ENCODE data around the gene BCAR1.
A peak's percentile ranks its signal among the peaks of the same experiment; 100 is the strongest.
"Not testable (repeated sequence)": the region's sequence is repeated elsewhere in the genome, so short reads cannot be mapped to it uniquely, and the experiment has no call there.

Gene BCAR1

GRCh38 chr16:75269358-75269757 lies 17.9 kb upstream of the BCAR1 start:
- DNase-seq: not testable (repeated sequence)

DNA sequence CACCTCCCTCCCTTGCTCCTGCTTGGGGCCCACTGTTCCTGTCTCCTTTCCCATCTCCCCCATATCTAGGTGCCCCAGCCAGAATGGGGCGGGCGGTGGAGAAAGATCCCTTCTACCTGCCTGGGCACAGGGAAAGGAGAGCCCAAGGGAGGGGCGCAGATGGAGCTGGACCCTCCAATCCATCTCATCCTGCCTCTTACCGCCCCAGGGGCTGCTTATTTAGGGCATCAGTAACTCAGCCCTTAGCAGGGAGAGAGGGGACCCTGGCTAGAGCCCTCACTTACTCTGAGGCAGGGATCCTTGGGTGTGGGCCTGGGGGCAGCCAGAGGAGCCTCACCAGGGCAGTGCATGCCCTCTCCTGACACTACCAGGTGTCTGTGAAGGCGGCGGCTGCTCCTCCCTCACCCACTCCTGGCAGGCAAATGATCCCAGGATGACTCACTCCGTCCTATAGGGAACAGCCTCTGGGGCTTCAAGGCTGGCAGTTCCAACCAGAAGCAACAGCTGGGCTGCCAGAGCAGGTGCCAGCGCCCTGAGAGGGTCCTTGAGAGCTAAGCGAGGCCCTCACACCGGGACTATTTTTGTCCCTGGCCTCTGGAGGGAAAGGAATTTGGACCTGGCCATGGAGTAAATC lies 16.3 kb upstream of the BCAR1 start:
- no peak for DNase-seq

DNA sequence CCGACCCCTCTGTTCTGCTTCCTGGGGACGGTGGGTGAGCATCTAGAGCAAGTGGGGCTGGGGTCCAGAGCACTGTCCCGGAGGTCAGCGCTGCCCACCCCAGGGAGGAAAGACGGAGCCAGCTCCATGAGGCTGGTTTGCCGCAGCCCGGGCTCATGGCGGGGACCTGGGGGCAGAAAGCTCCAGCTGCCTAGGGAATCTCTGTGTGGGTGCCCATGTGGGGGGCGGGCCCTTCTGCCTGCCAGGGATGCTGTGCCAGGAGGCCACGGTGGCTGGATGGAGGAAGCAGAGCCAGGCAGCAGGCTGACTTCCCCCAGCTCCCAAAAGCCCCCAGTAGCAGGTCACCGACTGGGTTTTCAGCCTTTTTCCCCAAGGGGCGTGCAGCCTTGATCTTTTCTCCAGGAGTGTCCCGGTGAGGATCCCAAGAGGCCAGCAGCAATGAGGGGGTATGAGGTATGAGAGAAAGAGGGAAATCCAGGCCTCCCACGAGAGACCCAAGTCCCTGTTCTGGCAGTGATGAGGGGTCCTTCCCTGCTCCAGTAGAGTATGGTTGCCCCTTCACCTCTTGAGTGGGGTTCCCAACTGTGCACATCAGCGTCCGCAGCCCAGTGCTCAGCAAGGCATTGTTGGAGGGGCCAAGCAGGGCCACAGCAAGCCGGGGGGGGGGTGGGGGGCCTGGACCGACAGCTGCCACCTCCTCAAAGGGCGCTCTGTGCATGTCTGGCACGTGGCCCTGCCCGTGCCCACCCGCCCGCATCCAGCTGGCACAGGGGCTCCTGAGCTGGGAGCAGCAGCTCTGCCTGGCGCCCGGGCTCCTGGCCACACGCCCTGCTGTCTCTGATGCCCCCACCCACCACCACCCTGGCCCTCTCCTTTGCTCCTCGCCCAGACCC lies 15.6 kb upstream of the BCAR1 start:
- no peak for DNase-seq

DNA sequence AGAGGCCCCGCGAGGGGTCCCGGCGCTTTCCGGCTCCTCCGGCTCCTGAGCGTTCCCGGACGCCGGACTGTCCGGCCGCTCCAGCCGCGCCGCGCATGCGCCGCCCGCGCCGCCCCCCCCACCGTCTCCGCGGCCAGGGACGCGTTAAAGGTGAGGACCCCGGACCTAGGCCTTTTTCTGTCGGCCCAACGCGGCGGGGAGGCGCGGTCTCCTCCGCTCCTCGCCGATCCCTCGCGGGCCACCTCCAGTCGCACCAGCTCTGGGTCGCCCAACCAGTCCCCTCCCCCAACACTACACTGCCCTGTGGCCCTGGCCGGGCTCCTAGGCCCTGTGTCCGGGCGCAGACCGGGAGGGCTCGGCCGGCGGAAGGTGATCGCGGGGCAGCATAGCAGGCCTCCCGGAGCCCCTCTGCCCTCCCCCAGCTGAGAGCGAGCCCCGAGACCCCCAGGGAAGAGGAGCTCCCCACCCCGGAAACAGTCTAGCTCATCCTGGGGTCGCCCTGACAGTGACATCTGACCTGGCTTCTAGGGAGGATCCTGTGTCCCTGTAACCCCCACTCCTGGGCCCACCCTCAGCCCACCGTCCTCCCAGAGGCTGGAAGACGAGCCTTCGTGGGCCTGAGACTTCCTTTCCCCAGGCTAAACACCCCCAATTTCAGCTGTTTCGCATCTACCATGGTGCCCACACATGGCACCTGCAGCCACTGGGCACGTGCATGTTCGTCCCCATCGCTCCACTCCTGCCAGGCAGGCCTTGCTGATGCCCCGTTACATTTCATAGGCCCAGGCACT lies 14.7 kb upstream of the BCAR1 start:
- peak; percentile 54 for DNase-seq

DNA sequence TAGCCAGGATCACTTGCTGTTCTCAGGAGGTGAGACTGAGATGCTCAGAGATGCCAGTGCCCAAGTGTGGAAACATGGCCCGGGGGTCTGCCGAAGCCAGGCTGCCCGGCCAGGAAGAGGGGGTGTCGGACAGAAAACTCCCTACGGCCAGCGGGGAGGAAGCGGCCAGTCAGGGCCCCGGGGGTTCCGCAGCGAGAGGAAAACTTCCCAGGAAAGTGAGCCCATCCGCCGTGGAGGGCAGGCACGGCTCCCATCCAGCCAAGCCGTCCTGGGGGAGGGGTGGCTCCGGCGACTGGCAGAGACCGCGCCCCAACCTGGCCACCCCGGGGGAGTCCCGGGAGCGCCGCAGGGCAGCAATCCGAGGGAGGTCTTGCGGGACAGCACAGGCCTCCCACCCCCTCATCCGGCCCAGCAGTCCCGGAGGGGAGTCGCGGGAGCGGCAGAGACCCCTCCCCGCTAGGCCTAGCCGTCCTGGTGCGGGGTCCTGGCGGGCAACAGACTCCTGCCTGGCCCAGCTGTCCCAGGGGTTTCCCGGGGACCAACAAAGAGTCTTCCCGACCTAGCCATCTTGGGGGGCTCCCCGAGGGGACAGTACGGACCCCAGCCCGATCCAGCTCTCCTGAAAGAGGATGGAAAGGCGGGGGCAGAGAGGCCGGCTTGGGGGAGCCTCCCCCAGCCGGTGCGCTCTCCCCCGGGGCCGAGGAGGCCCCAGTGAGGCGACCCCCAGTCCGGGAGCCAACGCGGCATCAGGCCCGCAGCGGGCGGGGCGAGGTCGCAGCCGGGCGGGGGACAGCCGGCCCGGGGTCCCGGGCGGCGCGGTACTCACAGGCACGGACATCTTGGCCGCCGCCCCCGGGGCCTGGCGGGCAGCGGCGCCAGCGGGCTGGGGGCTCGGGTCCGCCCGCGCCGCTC lies 13.8 kb upstream of the BCAR1 start:
- no peak for DNase-seq

- no peak for DNase-seq
Observed at GRCh38 chr16:75264457-75264998, 13.1 kb upstream of the BCAR1 start.

- no peak for DNase-seq
Observed at GRCh38 chr16:75263963-75264445, 12.6 kb upstream of the BCAR1 start.

DNA sequence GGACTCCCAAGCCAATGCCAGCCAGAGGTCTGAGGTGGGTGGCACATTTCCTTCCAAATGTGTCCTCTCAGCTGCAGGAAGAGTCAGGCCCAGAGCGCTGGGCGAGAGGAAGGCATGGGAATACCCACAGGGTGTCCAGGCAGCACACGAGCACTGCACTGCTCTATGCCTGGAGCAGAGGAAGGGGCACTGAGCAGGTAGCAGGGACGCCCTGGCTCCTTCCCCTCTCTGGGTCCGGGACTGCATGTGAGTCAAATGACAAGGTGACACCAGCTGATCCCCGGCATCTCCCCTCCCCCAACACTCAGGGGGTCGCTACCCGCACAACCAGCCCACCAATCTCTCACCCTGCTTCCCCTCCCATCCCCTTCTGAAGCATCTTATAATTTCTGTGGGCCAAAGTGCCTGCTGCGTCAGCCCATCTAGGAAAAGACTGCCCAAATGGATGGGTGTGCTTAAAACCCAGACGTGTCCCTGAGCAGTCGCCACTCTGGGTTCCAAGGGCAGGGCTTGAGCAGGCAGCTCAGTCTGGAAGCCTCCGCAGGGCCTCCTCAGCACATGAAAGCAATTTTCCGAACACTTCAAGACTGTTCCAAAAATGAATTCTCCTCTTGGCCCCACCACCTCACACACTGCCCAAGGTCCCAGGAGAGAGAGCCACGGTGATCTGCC lies 12.0 kb upstream of the BCAR1 start:
- DNase-seq: no peak

DNA sequence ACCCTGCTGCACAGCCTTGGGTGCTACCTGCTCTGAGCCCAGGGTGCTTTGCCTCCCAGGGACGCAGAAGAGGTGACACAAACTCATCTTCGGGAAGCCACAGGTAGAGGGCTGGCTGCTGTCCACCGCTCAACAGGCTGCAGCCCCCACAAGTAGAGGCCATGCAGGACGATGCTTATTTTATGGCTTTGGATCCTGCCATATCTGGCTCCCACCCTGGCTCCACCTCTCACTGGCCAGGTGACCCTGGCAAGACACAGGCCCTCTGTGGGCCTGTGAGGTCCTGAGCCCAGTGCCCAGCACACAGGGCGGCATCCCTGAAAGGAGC lies 11.3 kb upstream of the BCAR1 start:
- no peak for DNase-seq

- DNase-seq: no peak
Observed at GRCh38 chr16:75262104-75262799, 10.8 kb upstream of the BCAR1 start.

DNA sequence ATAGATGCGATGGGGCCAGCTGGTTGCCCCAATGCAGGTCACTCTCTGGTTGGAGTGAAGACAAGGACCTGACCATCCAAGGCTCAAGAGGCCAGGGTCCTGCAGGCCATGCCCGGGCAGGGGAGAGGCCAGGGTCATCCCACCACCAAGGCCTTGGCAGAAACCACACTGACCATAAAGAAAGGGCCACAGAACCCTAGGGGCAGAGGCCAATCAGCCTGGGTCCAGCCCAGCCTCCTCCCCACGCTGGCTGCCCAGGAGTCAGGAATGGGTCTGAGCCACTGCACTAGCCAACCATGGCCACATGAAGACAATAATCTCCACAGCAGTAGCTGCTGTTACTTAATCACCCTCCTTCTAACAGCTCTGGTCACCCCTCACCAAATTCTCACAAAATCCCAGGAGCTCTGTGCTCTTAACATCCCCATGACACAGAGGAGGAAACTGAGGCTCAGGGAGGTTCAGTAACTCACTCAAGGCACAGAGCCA lies 10.2 kb upstream of the BCAR1 start:
- no peak for DNase-seq

DNA sequence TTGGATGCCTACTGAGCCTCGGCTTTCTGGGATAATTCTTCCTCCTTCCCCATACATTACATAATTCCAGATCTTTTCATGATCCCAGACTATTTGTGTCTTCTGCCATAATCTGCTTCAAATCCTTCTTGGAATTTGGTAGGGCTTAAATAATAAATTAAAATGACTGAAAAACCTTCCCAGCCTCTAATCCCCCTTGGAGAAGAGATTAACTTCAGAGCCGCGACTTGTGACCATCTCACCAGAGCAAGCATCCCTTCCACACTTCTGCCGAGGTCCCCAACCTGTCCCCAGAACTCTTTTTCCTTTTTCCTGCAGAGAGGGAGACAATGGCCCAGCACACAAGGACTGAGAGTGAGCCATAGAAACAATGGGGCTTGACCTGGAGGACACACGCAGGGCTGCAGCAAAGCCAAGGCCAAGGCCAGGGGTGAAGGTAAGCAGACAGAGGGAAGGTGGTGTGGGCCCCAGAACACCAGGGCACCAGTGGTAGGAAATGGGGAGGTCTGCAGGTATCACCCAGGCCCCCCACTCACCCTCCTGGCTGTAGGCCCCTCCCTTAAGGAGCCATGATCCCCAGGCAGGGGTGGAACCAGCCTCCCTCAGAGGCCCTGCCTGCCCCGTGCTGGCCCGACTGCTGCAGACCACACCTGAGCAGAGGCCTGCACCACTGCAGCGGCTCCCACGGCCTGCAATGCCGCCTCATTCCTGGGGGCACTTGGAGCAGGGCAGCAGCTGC lies 9.6 kb upstream of the BCAR1 start:
- no peak for DNase-seq

DNA sequence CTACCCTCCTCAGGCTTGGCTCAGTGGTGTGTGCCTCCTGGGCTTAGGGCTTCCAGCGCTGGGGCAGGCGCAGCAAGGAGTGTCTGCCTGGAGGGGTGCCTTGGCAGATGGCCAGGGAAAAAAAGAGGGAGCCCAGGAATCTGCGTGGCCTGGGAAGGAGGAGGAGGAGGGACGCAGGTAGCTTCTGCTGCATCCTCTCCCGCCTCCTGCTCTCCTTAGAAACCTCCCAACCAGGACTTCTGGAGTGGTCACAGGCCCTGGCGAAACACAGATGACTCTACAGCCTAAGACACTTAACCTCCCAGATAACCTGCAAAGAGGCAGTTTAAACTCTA lies 7.3 kb upstream of the BCAR1 start:
- DNase-seq: no peak

DNA sequence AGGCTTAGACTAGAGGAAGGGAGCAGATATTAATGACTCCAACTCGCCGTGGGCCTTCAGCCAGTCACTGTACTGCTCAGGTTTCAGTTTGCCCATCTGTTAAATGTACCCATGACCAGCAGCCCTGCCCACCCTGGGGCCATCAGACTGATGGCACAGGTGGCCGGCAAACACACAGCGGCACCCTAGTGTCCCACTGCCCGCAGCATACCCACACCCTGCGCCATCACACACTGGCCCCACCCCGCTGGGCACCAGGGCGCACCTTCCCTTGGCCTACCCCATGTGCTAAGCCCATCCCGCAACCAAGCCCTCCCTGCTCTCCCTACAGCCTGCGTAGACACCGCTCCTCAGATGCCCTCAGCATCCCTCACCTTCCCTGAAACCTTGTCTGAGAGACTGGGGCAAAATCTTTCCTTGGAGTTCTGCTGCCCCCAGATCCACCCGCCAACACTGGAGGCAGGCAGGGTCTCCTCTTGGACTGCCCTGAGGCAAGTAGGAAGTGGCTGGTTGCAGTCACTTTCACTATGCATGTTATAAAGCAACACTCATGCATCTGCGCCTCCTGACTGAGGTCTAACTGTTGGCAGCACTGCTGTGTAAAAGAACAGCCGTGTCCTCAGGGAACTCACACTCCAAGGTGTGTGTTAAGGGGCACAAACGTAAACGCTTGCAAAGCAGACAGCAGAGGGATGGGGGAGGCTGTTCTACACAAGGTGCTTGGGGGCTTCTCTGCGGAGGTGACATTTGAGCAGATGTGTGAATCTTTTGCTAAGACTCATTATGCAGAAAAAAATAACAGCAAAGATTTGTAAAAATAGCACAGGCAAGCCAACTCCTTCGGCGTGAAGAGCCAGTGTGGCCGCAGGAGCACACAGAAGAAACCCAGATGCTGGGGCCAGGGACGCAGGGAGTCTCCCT lies 6.7 kb upstream of the BCAR1 start:
- DNase-seq: no peak

- no peak for DNase-seq
Observed at GRCh38 chr16:75256696-75257343, 5.4 kb upstream of the BCAR1 start.

DNA sequence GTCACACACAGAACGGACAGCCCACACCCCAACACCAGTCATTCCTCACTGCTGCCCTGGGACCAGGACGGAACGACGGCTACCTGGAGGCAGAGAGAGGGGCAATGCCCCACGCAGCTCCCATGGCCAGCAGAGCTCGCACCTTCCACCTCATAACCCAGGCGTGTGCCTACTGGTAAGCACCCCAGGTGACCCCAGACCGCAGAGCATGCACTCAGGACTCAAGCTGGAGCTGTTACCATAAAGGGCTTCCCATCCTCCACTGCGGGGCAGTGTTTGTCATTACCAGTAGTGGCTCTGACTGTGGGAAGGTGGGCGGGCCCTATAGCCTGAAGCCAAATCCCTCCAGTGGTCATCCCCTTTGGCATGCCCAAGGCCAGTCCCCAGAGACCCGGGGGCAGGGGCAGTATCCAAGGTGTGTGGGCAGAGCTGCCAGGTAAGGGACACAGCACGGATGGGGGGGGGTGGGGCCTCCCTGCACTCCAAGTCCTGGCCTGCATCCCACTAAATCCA lies 4.7 kb upstream of the BCAR1 start:
- DNase-seq: no peak

GRCh38 chr16:75254359-75254837 lies 3.0 kb upstream of the BCAR1 start:
- DNase-seq: no peak

Measured in hematopoietic multipotent progenitor cell treated with erythropoietin and hydrocortisone succinate and interleukin-3 and kit ligand, for 8 days (in vitro differentiated cells).